Loucy (cell line): ENCODE data around the gene OR10G4.

Experiments
- H2AFZ ChIP-seq: fragments of 200-600 bp; sonication (generic); 2 replicates; pipeline ENCODE4 v1.6.0; 2016; ENCODE audit warnings: antibody characterized with exemption, mild to moderate bottlenecking, low read length, moderate library complexity
- H3F3A ChIP-seq: fragments of 200-600 bp; 2 replicates; pipeline ENCODE4 v1.6.0; 2016; ENCODE audit warnings: antibody characterized with exemption, low read depth, mild to moderate bottlenecking
- H3K27me3 ChIP-seq: fragments of 200-600 bp; sonication (generic); 2 replicates; pipeline ENCODE4 v1.6.1; 2014; ENCODE audit warnings: low read length, mild to moderate bottlenecking; ENCODE audit not compliant: insufficient read depth, poor library complexity, severe bottlenecking
- H3K36me3 ChIP-seq: fragments of 200-600 bp; sonication (generic); 2 replicates; pipeline ENCODE4 v1.6.1; 2016; ENCODE audit warnings: low read length; ENCODE audit not compliant: insufficient read depth
- H3K4me1 ChIP-seq: fragments of 200-600 bp; sonication (generic); 2 replicates; pipeline ENCODE4 v1.5.1; 2014; ENCODE audit warnings: low read length, mild to moderate bottlenecking; ENCODE audit not compliant: insufficient read depth, poor library complexity, severe bottlenecking
- H3K4me2 ChIP-seq: fragments of 200-600 bp; sonication (generic); 2 replicates; pipeline ENCODE4 v1.6.0; 2014; ENCODE audit warnings: antibody characterized with exemption, low read length, low read depth, mild to moderate bottlenecking; ENCODE audit not compliant: poor library complexity, severe bottlenecking
- H3K4me3 ChIP-seq: fragments of 200-600 bp; sonication (generic); 2 replicates; pipeline ENCODE4 v1.5.1; 2014; ENCODE audit warnings: low read length, mild to moderate bottlenecking, mixed read lengths; ENCODE audit not compliant: poor library complexity, severe bottlenecking
- H3K79me2 ChIP-seq: fragments of 200-600 bp; sonication (generic); 2 replicates; pipeline ENCODE4 v1.6.1; 2014; ENCODE audit warnings: low read length; ENCODE audit not compliant: insufficient read depth
- H3K9ac ChIP-seq: fragments of 200-600 bp; sonication (generic); 2 replicates; pipeline ENCODE4 v1.6.0; 2014; ENCODE audit warnings: mild to moderate bottlenecking, low read depth, low read length, moderate library complexity; ENCODE audit not compliant: poor library complexity, severe bottlenecking
- H3K9me2 ChIP-seq: fragments of 200-600 bp; sonication (generic); replicated peaks from 2 replicates; pipeline ENCODE4 v1.6.1; 2016; ENCODE audit warnings: low read depth, low read length, mixed read lengths
- H3K9me3 ChIP-seq: fragments of 200-600 bp; sonication (generic); 2 replicates; pipeline ENCODE4 v1.6.1; 2014; ENCODE audit warnings: mild to moderate bottlenecking, antibody characterized with exemption, low read length, low read depth; ENCODE audit not compliant: insufficient read depth
- H4K20me1 ChIP-seq: fragments of 200-600 bp; sonication (generic); 2 replicates; pipeline ENCODE4 v1.6.0; 2014; ENCODE audit warnings: antibody characterized with exemption, low read length, mild to moderate bottlenecking; ENCODE audit not compliant: insufficient read depth, poor library complexity, severe bottlenecking
- CTCF ChIP-seq: fragments of 200-600 bp; sonication (generic); conservative IDR thresholded peaks from 2 replicates; pipeline ENCODE4 v1.5.1; 2014; ENCODE audit warnings: mild to moderate bottlenecking, antibody characterized with exemption, low read length
- EZH2phosphoT487 ChIP-seq: fragments of 200-600 bp; IDR thresholded peaks from 2 replicates; pipeline ENCODE4 v1.6.1; 2018; ENCODE audit warnings: antibody characterized with exemption, mild to moderate bottlenecking, moderate library complexity, borderline replicate concordance

The OR10G4 gene

DNA sequence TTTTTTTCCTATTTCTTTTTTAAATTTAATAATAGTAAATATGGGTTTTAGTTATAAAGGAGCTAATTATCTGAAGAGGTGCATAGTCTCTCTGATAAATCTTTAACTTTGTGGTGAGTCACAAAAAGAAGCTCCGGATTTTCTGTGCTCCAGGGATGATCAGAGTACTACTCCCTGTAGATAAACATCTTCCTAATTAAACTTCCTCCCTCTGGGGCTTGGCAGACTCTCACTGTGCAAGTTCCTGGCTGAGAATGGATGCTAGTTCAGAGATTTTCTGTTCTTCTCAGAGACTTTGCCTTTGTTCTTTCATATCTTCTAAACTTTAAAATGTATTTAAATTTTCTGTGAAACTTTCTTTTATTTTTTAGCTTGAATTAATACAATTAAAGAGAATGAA lies 28.5 kb downstream of the OR10G4 start, which contains the start of gene OR10G7:
TSS of gene OR10G7 (minus strand) at position 72 of the 400 bp plus-strand sequence. CDS start 2,324 bp downstream, outside the sequence.
- H3K9me3 ChIP-seq, result no peaks in the 10 kb centered on the region
- H3K9ac ChIP-seq, result no peak within 1 kb of the TSS
- H3K4me3 ChIP-seq, result no peak within 1 kb of the TSS
- no peaks in the 10 kb centered on the region for H3K79me2 ChIP-seq
- H3K9me2 ChIP-seq, result no peaks in the 10 kb centered on the region
- TF ChIP-seq CTCF (no peak), EZH2phosphoT487 (no peak)
- no peaks in the 10 kb centered on the region for H3K36me3 ChIP-seq
- H3K27me3 ChIP-seq, result no peaks in the 10 kb centered on the region
- no peak within 1 kb of the TSS for H2AFZ ChIP-seq
- H3K4me2 ChIP-seq, result no peak within 1 kb of the TSS
- H4K20me1 ChIP-seq, result no peaks in the 10 kb centered on the region
- no peaks in the 10 kb centered on the region for H3F3A ChIP-seq
- H3K4me1 ChIP-seq, result no peaks in the 10 kb centered on the region

DNA sequence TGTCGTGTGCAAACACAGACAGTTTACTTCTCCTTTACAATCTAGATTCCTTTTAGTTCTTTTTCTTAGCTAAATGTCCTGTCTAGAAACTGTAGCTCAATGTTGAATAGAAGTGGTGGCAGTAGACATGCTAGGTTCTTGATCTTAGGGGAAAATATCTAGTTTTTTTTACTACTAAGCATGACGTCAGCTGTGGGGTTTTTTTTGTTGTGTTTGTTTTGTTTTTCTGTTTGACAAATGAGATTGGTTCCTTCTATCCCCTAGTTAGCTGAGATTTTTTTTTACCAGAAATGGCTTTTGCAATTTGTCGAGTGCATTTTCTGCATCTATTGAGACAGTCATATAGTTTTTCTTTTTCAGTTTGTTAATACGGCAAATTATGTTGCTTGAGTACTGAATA lies 30.6 kb downstream of the OR10G4 start:
- Histone ChIP-seq H3K9me2 (no peaks in the 10 kb centered on the region), H3K79me2 (no peaks in the 10 kb centered on the region), H3K36me3 (no peaks in the 10 kb centered on the region), H3K9ac (no peak overlapping the region), H4K20me1 (no peaks in the 10 kb centered on the region), H3K4me1 (no peaks in the 10 kb centered on the region), H3K4me2 (no peak overlapping the region), H3K9me3 (no peaks in the 10 kb centered on the region), H3K4me3 (no peak overlapping the region), H3K27me3 (no peaks in the 10 kb centered on the region), H3F3A (no peaks in the 10 kb centered on the region), H2AFZ (no peak overlapping the region)
- TF ChIP-seq CTCF (no peak), EZH2phosphoT487 (no peak)

GRCh38 chr11:124050748-124051147 lies 38.0 kb downstream of the OR10G4 start:
- Histone ChIP-seq H3K36me3 (no peaks in the 10 kb centered on the region), H3K9me3 (no peaks in the 10 kb centered on the region), H3K9me2 (no peaks in the 10 kb centered on the region), H3K9ac (no peak overlapping the region), H3K79me2 (no peaks in the 10 kb centered on the region), H2AFZ (no peak overlapping the region), H3K4me2 (no peak overlapping the region), H3F3A (no peaks in the 10 kb centered on the region), H3K4me3 (no peak overlapping the region), H3K27me3 (no peaks in the 10 kb centered on the region), H4K20me1 (no peaks in the 10 kb centered on the region), H3K4me1 (no peaks in the 10 kb centered on the region)
- no peak for TF ChIP-seq CTCF
- no peak for TF ChIP-seq EZH2phosphoT487
